Measurements from ENCODE around the gene NUP214.

DNA sequence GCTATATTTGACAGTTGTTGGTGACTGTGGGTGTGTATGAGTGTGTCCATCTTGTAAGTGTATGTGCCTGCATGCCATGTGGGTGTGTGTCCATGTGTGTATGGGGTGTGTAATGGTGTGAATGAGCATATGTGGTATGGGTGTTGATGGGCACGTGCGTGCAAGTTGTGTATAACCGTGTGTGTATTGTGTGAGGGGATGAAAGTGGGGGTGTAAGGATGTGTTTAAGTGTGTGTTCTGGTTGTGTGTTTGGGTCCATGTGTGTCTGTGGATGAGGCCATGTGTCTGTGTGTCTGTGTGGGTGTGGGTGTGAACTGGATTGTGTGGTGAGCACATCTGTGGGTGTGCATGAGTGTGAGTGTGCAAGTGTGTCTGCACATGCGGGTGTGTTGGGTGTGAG, 156.8 kb downstream of the NUP214 start:
- TF ChIP-seq SMC3 (IDR thresholded peaks at IDR 0.05; ENCODE audit: low read depth, low read length) (no peak), RFX5 (IDR thresholded peaks at IDR 0.05; ENCODE audit: low read depth, low read length) (no peak), POLR2A (IDR thresholded peaks at IDR 0.05; ENCODE audit: low read depth, low read length) (no peak)
- TF ChIP-seq, protein P1, sequence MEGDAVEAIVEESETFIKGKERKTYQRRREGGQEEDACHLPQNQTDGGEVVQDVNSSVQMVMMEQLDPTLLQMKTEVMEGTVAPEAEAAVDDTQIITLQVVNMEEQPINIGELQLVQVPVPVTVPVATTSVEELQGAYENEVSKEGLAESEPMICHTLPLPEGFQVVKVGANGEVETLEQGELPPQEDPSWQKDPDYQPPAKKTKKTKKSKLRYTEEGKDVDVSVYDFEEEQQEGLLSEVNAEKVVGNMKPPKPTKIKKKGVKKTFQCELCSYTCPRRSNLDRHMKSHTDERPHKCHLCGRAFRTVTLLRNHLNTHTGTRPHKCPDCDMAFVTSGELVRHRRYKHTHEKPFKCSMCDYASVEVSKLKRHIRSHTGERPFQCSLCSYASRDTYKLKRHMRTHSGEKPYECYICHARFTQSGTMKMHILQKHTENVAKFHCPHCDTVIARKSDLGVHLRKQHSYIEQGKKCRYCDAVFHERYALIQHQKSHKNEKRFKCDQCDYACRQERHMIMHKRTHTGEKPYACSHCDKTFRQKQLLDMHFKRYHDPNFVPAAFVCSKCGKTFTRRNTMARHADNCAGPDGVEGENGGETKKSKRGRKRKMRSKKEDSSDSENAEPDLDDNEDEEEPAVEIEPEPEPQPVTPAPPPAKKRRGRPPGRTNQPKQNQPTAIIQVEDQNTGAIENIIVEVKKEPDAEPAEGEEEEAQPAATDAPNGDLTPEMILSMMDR (conservative IDR thresholded peaks at IDR 0.05; ENCODE audit: low read depth, low read length): no peak
